Endothelial cell of umbilical vein (primary cell): ENCODE results near the gene SLC5A10.

Experiments
- EZH2 ChIP-seq: IDR thresholded peaks from 2 replicates; pipeline ENCODE4 v1.6.1; 2012; ENCODE audit warnings: borderline replicate concordance, low read depth, mild to moderate bottlenecking, moderate library complexity, low read length, inconsistent platforms; ENCODE audit not compliant: severe bottlenecking
- FOS ChIP-seq: IDR thresholded peaks from 2 replicates; pipeline ENCODE4 v1.6.1; 2011; ENCODE audit warnings: mild to moderate bottlenecking, low read length, moderate library complexity, borderline replicate concordance; ENCODE audit not compliant: insufficient read depth
- GATA2 ChIP-seq: IDR thresholded peaks from 2 replicates; pipeline ENCODE4 v1.7.0; 2011; ENCODE audit warnings: low read depth, mild to moderate bottlenecking, moderate library complexity, mixed read lengths, low read length; ENCODE audit not compliant: insufficient read length, insufficient read depth
- JUN ChIP-seq: IDR thresholded peaks from 2 replicates; pipeline ENCODE4 v1.6.1; 2011; ENCODE audit warnings: borderline replicate concordance, low read depth; ENCODE audit not compliant: insufficient read length, insufficient read depth
- MYC ChIP-seq: IDR thresholded peaks from one replicate; pipeline ENCODE4 v1.6.1; 2011; ENCODE audit warnings: mild to moderate bottlenecking, low read depth, low read length
- POLR2A ChIP-seq: IDR thresholded peaks from 2 replicates; pipeline ENCODE4 v1.6.1; 2012; ENCODE audit warnings: low read depth, mild to moderate bottlenecking, control low read depth, low read length
- POLR2AphosphoS5 ChIP-seq: IDR thresholded peaks from 2 replicates; pipeline ENCODE4 v1.6.1; 2012; ENCODE audit warnings: low read depth, mild to moderate bottlenecking, control low read depth, low read length, moderate library complexity; ENCODE audit not compliant: insufficient read depth
- TF ChIP-seq, protein P1 (sequence below), 2 donors: IDR thresholded peaks; 1 replicate in 1 of 2; 2 replicates in 1 of 2; pipeline ENCODE4 v1.5.1; 2011; ENCODE audit warnings: low read length in 2 of 2, mild to moderate bottlenecking in 2 of 2, moderate library complexity in 2 of 2, control low read depth in 1 of 2, inconsistent platforms in 1 of 2, low read depth in 1 of 2; ENCODE audit not compliant: insufficient read depth in 1 of 2; ENCODE audit errors: extremely low read depth in 1 of 2
- TF ChIP-seq, protein P2 (sequence below): IDR thresholded peaks from 2 replicates; pipeline ENCODE4 v1.6.1; 2011; ENCODE audit not compliant: insufficient read depth, insufficient read length

DNA sequence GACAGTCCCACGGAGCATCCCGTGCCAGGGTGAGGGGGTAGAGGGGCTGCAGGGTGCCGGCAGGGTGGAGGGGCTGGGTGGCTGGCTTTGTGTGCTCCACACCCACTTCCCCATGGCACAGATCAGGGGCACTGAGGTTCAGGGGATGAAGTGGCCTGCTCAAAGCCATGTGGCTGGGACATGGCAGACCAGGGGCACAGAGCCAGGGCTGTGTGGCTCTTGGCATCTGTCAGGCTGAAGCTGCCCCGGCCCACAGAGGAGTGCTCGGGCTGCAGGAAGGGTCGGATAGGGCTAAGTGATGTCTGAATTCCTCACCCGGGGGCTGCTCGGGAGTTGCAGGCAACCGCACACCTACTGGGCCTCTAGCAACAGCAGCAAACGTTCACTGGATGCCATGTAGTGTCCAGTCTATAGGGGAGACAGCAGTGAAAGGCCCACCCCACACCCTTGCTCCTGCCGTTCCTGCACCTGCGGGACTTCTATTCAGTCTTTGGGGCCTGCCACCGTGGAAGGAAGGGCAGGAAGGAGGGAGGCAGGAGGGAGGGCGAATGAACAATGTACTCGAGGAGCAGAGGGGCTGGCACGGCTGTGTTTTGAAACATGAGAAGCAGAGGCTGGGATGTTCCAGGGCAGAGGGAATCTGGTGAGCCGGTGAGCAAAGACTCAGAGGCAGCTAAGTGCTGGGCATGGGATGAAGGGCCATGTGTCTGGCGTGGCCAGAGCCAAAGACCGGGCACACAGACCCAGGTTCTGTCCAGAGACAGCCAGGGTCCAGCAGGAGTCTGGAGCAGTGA, 15.1 kb downstream of the SLC5A10 start:
- TF ChIP-seq GATA2 (no peak), POLR2A (no peak), MYC (no peak), EZH2 (no peak), POLR2AphosphoS5 (no peak), JUN (no peak), FOS (no peak)
- TF ChIP-seq, protein P1, sequence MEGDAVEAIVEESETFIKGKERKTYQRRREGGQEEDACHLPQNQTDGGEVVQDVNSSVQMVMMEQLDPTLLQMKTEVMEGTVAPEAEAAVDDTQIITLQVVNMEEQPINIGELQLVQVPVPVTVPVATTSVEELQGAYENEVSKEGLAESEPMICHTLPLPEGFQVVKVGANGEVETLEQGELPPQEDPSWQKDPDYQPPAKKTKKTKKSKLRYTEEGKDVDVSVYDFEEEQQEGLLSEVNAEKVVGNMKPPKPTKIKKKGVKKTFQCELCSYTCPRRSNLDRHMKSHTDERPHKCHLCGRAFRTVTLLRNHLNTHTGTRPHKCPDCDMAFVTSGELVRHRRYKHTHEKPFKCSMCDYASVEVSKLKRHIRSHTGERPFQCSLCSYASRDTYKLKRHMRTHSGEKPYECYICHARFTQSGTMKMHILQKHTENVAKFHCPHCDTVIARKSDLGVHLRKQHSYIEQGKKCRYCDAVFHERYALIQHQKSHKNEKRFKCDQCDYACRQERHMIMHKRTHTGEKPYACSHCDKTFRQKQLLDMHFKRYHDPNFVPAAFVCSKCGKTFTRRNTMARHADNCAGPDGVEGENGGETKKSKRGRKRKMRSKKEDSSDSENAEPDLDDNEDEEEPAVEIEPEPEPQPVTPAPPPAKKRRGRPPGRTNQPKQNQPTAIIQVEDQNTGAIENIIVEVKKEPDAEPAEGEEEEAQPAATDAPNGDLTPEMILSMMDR (IDR thresholded peaks at IDR 0.05; ENCODE audit: extremely low read depth in 1 of 2, insufficient read depth in 1 of 2, low read depth in 1 of 2, low read length in 2 of 2), result no peak
- TF ChIP-seq, protein P2, sequence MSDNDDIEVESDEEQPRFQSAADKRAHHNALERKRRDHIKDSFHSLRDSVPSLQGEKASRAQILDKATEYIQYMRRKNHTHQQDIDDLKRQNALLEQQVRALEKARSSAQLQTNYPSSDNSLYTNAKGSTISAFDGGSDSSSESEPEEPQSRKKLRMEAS, result no peak
